GM12878 (cell line): ENCODE measurements around the gene THAP3. TPM values are rescaled to one million over a fixed set of nuclear protein-coding genes. Genes with fewer than 3 reads are reported as not detected.

Experiments
- ATAC-seq: fragments of 200-7000 bp; cut with Tn5 transposase; 3 replicates; pipeline ENCODE4 v1.9.1; 2020; ENCODE audit warnings: mild to moderate bottlenecking, moderate library complexity
- Bru-seq: library from RNA; stranded (reverse); fragments of 400-500 nt; gene quantifications from one replicate; lab custom pipeline; 2021; lab: Mats Ljungman, UMichigan
- BruChase-seq, 2 experiments: library from RNA; stranded (reverse); fragments of 400-500 nt; gene quantifications; one replicate each; lab custom pipeline; 2021; lab: Mats Ljungman, UMichigan
- BruUV-seq: library from RNA; stranded (reverse); fragments of 400-500 nt; replicated peaks from 2 replicates; lab custom pipeline; 2021; lab: Mats Ljungman, UMichigan
- CTCF ChIA-PET: fragments of 300-600 bp; sonication (Branson Sonifier 250); formaldehyde crosslinking; extraction: SDS; loops from one replicate; lab custom pipeline; 2021; ENCODE audit warnings: inconsistent platforms; lab: Yijun Ruan, JAX
- POLR2A ChIA-PET: fragments of 350-600 bp; formaldehyde crosslinking; extraction: SDS; loops from one replicate; lab custom pipeline; 2021; ENCODE audit warnings: inconsistent platforms; lab: Charles Lee
- RAD21 ChIA-PET: fragments of 300-600 bp; sonication (Branson Sonifier 250); formaldehyde crosslinking; loops from one replicate; lab custom pipeline; 2023; ENCODE audit warnings: antibody characterized with exemption; ENCODE audit not compliant: unreplicated experiment; lab: Charles Lee
- SMC1A ChIA-PET: fragments of 300-600 bp; sonication (Branson Sonifier 250); formaldehyde crosslinking; loops from one replicate; lab custom pipeline; 2023; ENCODE audit not compliant: unreplicated experiment, uncharacterized antibody; lab: Charles Lee
- DNase-seq: peaks from one replicate; pipeline ENCODE4 v3.0.0-alpha.2; 2011; ENCODE audit warnings: low read depth, low spot score
- FAIRE-seq: peaks from 3 replicates; lab custom pipeline; 2011; peaks lifted over from hg19 to GRCh38; lab: Jason Lieb, UNC
- H2AFZ ChIP-seq: 2 replicates; pipeline ENCODE4 v1.6.0; 2011; ENCODE audit warnings: low read depth, low read length, control low read depth; ENCODE audit not compliant: control insufficient read depth
- H3K27ac ChIP-seq: 2 replicates; pipeline ENCODE4 v1.5.1; 2011; ENCODE audit warnings: control low read depth; ENCODE audit not compliant: control insufficient read depth, insufficient read depth
- H3K27me3 ChIP-seq, 2 experiments: replicated peaks in 1 of 2; 2 replicates each; pipeline versions ENCODE4 v1.6.0 to v1.6.1; 2011; ENCODE audit warnings: low read length in 1 of 2; ENCODE audit not compliant: control insufficient read depth in 2 of 2, insufficient read depth in 2 of 2
- H3K36me3 ChIP-seq, 2 experiments: 2 replicates each; pipeline ENCODE4 v1.5.1; 2011; ENCODE audit warnings: low read length in 1 of 2; ENCODE audit not compliant: control insufficient read depth in 2 of 2, insufficient read depth in 2 of 2
- H3K4me1 ChIP-seq: 2 replicates; pipeline ENCODE4 v1.6.1; 2011; ENCODE audit warnings: mild to moderate bottlenecking, low read length, moderate library complexity, mixed read lengths; ENCODE audit not compliant: control insufficient read depth, insufficient read depth
- H3K4me2 ChIP-seq: 2 replicates; pipeline ENCODE4 v1.6.0; 2011; ENCODE audit warnings: control low read depth; ENCODE audit not compliant: control insufficient read depth, insufficient read depth
- H3K4me3 ChIP-seq: fragments of 200-600 bp; sonication (generic); 2 replicates; pipeline ENCODE4 v1.5.1; 2016
- H3K79me2 ChIP-seq: 2 replicates; pipeline ENCODE4 v1.6.0; 2011; ENCODE audit warnings: low read length; ENCODE audit not compliant: control insufficient read depth, insufficient read depth
- H3K9ac ChIP-seq: 2 replicates; pipeline ENCODE4 v1.8.0; 2011; ENCODE audit warnings: low read length, control low read depth, mixed read lengths; ENCODE audit not compliant: control insufficient read depth, insufficient read depth
- H3K9me3 ChIP-seq: replicated peaks from 3 replicates; pipeline ENCODE4 v1.5.1; 2011; ENCODE audit warnings: mild to moderate bottlenecking, low read length; ENCODE audit not compliant: control insufficient read depth, insufficient read depth
- H4K20me1 ChIP-seq: 2 replicates; pipeline ENCODE4 v1.6.0; 2011; ENCODE audit not compliant: control insufficient read depth, insufficient read depth
- BACH1 ChIP-seq: fragments of 450-650 bp; IDR thresholded peaks from 2 replicates; pipeline ENCODE4 v1.6.1; 2017; ENCODE audit warnings: mild to moderate bottlenecking, borderline replicate concordance
- BHLHE40 ChIP-seq, 2 experiments: fragments of 450-650 bp in 1 of 2; IDR thresholded peaks; 2 replicates each; pipeline ENCODE4 v1.6.1; 2011 to 2017; ENCODE audit warnings: low read depth in 2 of 2, borderline replicate concordance in 1 of 2, improper control_type of control experiment in 1 of 2, low read length in 1 of 2, mild to moderate bottlenecking in 1 of 2
- DPF2 ChIP-seq: fragments of 450-650 bp; IDR thresholded peaks from 2 replicates; pipeline ENCODE4 v1.6.1; 2017; ENCODE audit warnings: mild to moderate bottlenecking
- LARP7 ChIP-seq: fragments of 450-650 bp; IDR thresholded peaks from 2 replicates; pipeline ENCODE4 v1.6.1; 2017; ENCODE audit warnings: mild to moderate bottlenecking
- NKRF ChIP-seq: fragments of 450-650 bp; conservative IDR thresholded peaks from 2 replicates; pipeline ENCODE4 v1.6.1; 2017; ENCODE audit warnings: mild to moderate bottlenecking, moderate library complexity
- PKNOX1 ChIP-seq: fragments of 450-650 bp; IDR thresholded peaks from 2 replicates; pipeline ENCODE4 v1.6.1; 2016; ENCODE audit warnings: mild to moderate bottlenecking
- POLR2A ChIP-seq: IDR thresholded peaks from 2 replicates; pipeline ENCODE4 v1.6.1; 2011; ENCODE audit warnings: low read depth, mild to moderate bottlenecking, low read length
- ZNF24 ChIP-seq: fragments of 450-650 bp; IDR thresholded peaks from 2 replicates; pipeline ENCODE4 v1.6.1; 2017; ENCODE audit warnings: antibody characterized with exemption, mild to moderate bottlenecking
- WGBS: methylation state at CpG from one replicate; pipeline ENCODE4 v1.1.6; 2016; ENCODE audit warnings: low lambda C conversion rate; ENCODE audit not compliant: insufficient replicate concordance, insufficient coverage; ENCODE audit errors: missing lambda C conversion rate; 5-methylcytosine and 5-hydroxymethylcytosine counted together
- in situ Hi-C: fragments of 300-500 bp; cut with MboI; formaldehyde crosslinking; loops from 9 replicates; pipeline ENCODE4 v1.14.3; 2018; ENCODE audit warnings: mixed read lengths
- intact Hi-C: fragments of 100-400 bp; cut with micrococcal nuclease; formaldehyde crosslinking; loops from one replicate; pipeline ENCODE4 v1.14.2; 2022; ENCODE audit not compliant: unreplicated experiment
- long read RNA-seq, 2 experiments: library from polyadenylated mRNA; unstranded; transcript quantifications; one replicate each; pipeline ENCODE4 v2.0.0, GENCODE V29; 2019 to 2020
- polyA minus RNA-seq, 3 experiments: library from RNA; depleted of rRNA, polyadenylated mRNA; stranded (reverse); fragments of >200 nt; gene quantifications; 2 replicates each; pipeline ENCODE4 v1.2.3, GENCODE V29; 2011
- polyA plus RNA-seq, 11 experiments: library from polyadenylated mRNA; depleted of rRNA in 4 of 11; unstranded in 6 of 11; stranded (reverse) in 5 of 11; fragments of >200 nt; fragmentation: Nextera tagmentation in 4 of 11; fragmentation: Illumina TruSeq in 1 of 11; extraction: Ambion mirVana in 4 of 11; extraction: Trizol in 1 of 11; gene quantifications; 1 replicate in 1 of 11; 2 replicates in 10 of 11; pipeline versions ENCODE4 v1.2.1 to v1.2.3, GENCODE V29; 2011 to 2016; ENCODE audit warnings: inconsistent platforms in 2 of 11, missing spikeins in 2 of 11, low read depth in 1 of 11
- total RNA-seq, 4 experiments: library from RNA; depleted of rRNA in 3 of 4; stranded (reverse); fragments of >200 nt in 3 of 4; fragmentation: Illumina TruSeq in 1 of 4; extraction: Trizol in 1 of 4; gene quantifications; 2 replicates each; pipeline versions ENCODE4 v1.2.1 to v1.2.3, GENCODE V29; 2013 to 2021
- TF ChIP-seq, protein P1 (sequence below): fragments of 450-650 bp; IDR thresholded peaks from 2 replicates; pipeline ENCODE4 v1.6.1; 2018; ENCODE audit warnings: borderline replicate concordance, mild to moderate bottlenecking; ENCODE audit not compliant: partially characterized antibody

The THAP3 gene, protein sequence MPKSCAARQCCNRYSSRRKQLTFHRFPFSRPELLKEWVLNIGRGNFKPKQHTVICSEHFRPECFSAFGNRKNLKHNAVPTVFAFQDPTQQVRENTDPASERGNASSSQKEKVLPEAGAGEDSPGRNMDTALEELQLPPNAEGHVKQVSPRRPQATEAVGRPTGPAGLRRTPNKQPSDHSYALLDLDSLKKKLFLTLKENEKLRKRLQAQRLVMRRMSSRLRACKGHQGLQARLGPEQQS
- total RNA-seq (2013; cell fraction: nucleolus; rRNA removed): 27.0 and 29.5 TPM in 2 replicates
- 19.5 and 21.5 TPM in 2 replicates for total RNA-seq (2014; rRNA removed)
- total RNA-seq (2014; rRNA removed; fragmentation: Illumina TruSeq; extraction: Trizol): 9.7 TPM in 2 replicates
- 12.0 TPM in 2 replicates for total RNA-seq (2021)
- 5.1 TPM for polyA plus RNA-seq (2011; ENCODE audit: low read depth)
- 6.6 and 11.8 TPM in 2 replicates for polyA plus RNA-seq (2011; rRNA removed)
- 14.6 and 21.4 TPM in 2 replicates for polyA plus RNA-seq (2011; cell fraction: cytosol; rRNA removed)
- polyA plus RNA-seq (2011; cell fraction: nucleus; rRNA removed): 30.1 and 32.8 TPM in 2 replicates
- 10.8 and 16.6 TPM in 2 replicates for polyA plus RNA-seq (2012)
- polyA plus RNA-seq (2014; fragmentation: Illumina TruSeq; extraction: Trizol): 0.54 and 8.3 TPM in 2 replicates
- 1 to 10 TPM; 1.5 to 2.8 TPM for polyA plus RNA-seq (2014; fragmentation: Nextera tagmentation; extraction: Ambion mirVana)
- polyA plus RNA-seq (2014; rRNA removed): 16.3 and 16.5 TPM in 2 replicates
- 10 to 100 TPM; 16.8 to 17.3 TPM for polyA plus RNA-seq (2016; fragmentation: Nextera tagmentation; extraction: Ambion mirVana)
- polyA minus RNA-seq (2011; rRNA and poly(A)+ RNA removed): 10.4 and 27.9 TPM in 2 replicates
- polyA minus RNA-seq (2011; cell fraction: cytosol; rRNA and poly(A)+ RNA removed): 6.7 and 8.2 TPM in 2 replicates
- 14.0 and 26.0 TPM in 2 replicates for polyA minus RNA-seq (2011; cell fraction: nucleus; rRNA and poly(A)+ RNA removed)
- Bru-seq, nascent RNA: percentile 63 among the genes with signal in this experiment
- percentile 67 among the genes with signal in this experiment for BruChase-seq, experiment 1, labeled RNA remaining after a 6-hour chase
- BruChase-seq, experiment 2, labeled RNA remaining after a 2-hour chase: percentile 69 among the genes with signal in this experiment
- long read RNA-seq, experiment 1, partial matches to known transcripts: 8 of 10 reads
- long read RNA-seq, experiment 1, other reads (novel, unspliced or antisense): 1 of 10 reads
- long read RNA-seq, experiment 2, partial matches to known transcripts: 25 of 34 reads
- long read RNA-seq, experiment 2, other reads (novel, unspliced or antisense): 4 of 34 reads

- intact Hi-C loops (no loop called here), in situ Hi-C loops (no loop called here)
- Histone ChIP-seq H3K9me3 (no peaks in the 10 kb centered on the region), H3K27ac (peak within 1 kb of the TSS; percentile 82), H2AFZ (peak within 1 kb of the TSS; percentile 85), H3K27me3 (no peaks in the 10 kb centered on the region), H3K4me1 (peaks cover 16% of the 10 kb centered on the region), H3K4me3 (peak within 1 kb of the TSS; percentile 58), H3K36me3 (peaks cover 6 to 15% of the 10 kb centered on the region in 2 experiments; a peak in 3 of 4 replicates), H3K4me2 (peak within 1 kb of the TSS; percentile 92), H4K20me1 (no peaks in the 10 kb centered on the region), H3K79me2 (peaks cover 22% of the 10 kb centered on the region), H3K9ac (peak within 1 kb of the TSS; percentile 78)
- ChIA-PET CTCF (interaction anchor here (0.7 to 1.7 kb wide), 2 partner anchors 22 to 44 kb away, joined by 3 to 5 read pairs; no protein-coding TSS in a partner anchor), SMC1A (interaction anchor here (0.6 to 1.3 kb wide), 4 partner anchors 11 to 68 kb away, joined by 3 to 4 read pairs (median 3); partner anchors contain the start of gene PHF13), POLR2A (interaction anchor here (0.7 to 1.5 kb wide), 3 partner anchors 9 to 45 kb away, joined by 3 read pairs; partner anchors contain the start of genes PHF13 and ZBTB48), RAD21 (interaction anchor here (0.9 to 1.5 kb wide), 4 partner anchors 9 to 71 kb away, joined by 3 to 6 read pairs (median 4); partner anchors contain the start of genes NOL9 and ZBTB48)
- FAIRE-seq (peak; percentile 87), DNase-seq (peak; percentile 64), ATAC-seq (peak; percentile 94)
- BruUV-seq: no TSS peak
- WGBS: 1% methylated on average over 43 of the region's 73 CpGs
- TF ChIP-seq PKNOX1 (peak; percentile 92), BACH1 (peak; percentile 82), BHLHE40 (IDR thresholded peaks at IDR 0.05; ENCODE audit: borderline replicate concordance in 1 of 2, low read depth in 2 of 2, low read length in 1 of 2) (peak in 1 of 2 experiments; percentile 61; a peak in 2 of 4 replicates), NKRF (peak; percentile 86), ZNF24 (0 out of 2 replicates have a peak, but pooled peaks have one; percentile 24), DPF2 (peak; percentile 55), POLR2A (peak; percentile 67), LARP7 (peak; percentile 93)
- TF ChIP-seq, protein P1, sequence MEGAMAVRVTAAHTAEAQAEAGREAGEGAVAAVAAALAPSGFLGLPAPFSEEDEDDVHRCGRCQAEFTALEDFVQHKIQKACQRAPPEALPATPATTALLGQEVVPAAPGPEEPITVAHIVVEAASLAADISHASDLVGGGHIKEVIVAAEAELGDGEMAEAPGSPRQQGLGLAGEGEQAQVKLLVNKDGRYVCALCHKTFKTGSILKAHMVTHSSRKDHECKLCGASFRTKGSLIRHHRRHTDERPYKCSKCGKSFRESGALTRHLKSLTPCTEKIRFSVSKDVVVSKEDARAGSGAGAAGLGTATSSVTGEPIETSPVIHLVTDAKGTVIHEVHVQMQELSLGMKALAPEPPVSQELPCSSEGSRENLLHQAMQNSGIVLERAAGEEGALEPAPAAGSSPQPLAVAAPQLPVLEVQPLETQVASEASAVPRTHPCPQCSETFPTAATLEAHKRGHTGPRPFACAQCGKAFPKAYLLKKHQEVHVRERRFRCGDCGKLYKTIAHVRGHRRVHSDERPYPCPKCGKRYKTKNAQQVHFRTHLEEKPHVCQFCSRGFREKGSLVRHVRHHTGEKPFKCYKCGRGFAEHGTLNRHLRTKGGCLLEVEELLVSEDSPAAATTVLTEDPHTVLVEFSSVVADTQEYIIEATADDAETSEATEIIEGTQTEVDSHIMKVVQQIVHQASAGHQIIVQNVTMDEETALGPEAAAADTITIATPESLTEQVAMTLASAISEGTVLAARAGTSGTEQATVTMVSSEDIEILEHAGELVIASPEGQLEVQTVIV: no peak
Measured at GRCh38 chr1:6624710-6625583, at the start of gene THAP3. THAP3 (plus strand) TSS chr1:6624868; CDS start chr1:6625219, 351 bp downstream.
